ENCODE results near the gene METAP1D.

GRCh38 chr2:172082105-172082943 is 82.6 kb downstream of the METAP1D start:
- TF ChIP-seq POLR2AphosphoS5 (IDR thresholded peaks at IDR 0.05) (no peak), CTCF (IDR thresholded peaks at IDR 0.05) (no peak), POLR2A (IDR thresholded peaks at IDR 0.05) (no peak)

Data from suprapubic skin (tissue), 4 donors.